Osteocyte (in vitro differentiated cells): ENCODE results near the gene NEK5. TPM values are rescaled to one million over a fixed set of nuclear protein-coding genes. Genes with fewer than 3 reads are reported as not detected.

Experiments
- DNase-seq: peaks from one replicate; pipeline ENCODE4 v3.0.0; 2021; ENCODE audit warnings: mixed read lengths; ENCODE audit not compliant: unreplicated experiment; ENCODE audit errors: extremely low spot score
- H3K27ac Mint-ChIP-seq: one replicate; pipeline ENCODE4 v1.8.0; 2021; ENCODE audit warnings: mild to moderate bottlenecking, mixed read lengths; ENCODE audit not compliant: unreplicated experiment
- H3K27me3 Mint-ChIP-seq: one replicate; pipeline ENCODE4 v1.8.0; 2021; ENCODE audit warnings: mixed read lengths; ENCODE audit not compliant: unreplicated experiment
- H3K36me3 Mint-ChIP-seq: one replicate; pipeline ENCODE4 v1.8.0; 2021; ENCODE audit warnings: mixed read lengths; ENCODE audit not compliant: unreplicated experiment
- H3K4me1 Mint-ChIP-seq: one replicate; pipeline ENCODE4 v1.8.0; 2021; ENCODE audit warnings: mixed read lengths; ENCODE audit not compliant: unreplicated experiment
- H3K4me3 Mint-ChIP-seq: one replicate; pipeline ENCODE4 v1.8.0; 2021; ENCODE audit warnings: mild to moderate bottlenecking, moderate library complexity, mixed read lengths; ENCODE audit not compliant: unreplicated experiment
- H3K9me3 Mint-ChIP-seq: one replicate; pipeline ENCODE4 v1.8.0; 2021; ENCODE audit warnings: mixed read lengths; ENCODE audit not compliant: unreplicated experiment
- total RNA-seq: library from RNA; stranded (reverse); gene quantifications from 2 replicates; pipeline ENCODE4 v1.2.1, GENCODE V29; 2021
- TF ChIP-seq, protein P1 (sequence below): fragments of 200-600 bp; sonication (generic); IDR thresholded peaks from 2 replicates; pipeline ENCODE4 v1.5.0; 2021; ENCODE audit warnings: antibody characterized with exemption, mild to moderate bottlenecking, moderate library complexity

Gene NEK5
- total RNA-seq, 1 donor from 2014 or later, result 0.40 TPM

DNA sequence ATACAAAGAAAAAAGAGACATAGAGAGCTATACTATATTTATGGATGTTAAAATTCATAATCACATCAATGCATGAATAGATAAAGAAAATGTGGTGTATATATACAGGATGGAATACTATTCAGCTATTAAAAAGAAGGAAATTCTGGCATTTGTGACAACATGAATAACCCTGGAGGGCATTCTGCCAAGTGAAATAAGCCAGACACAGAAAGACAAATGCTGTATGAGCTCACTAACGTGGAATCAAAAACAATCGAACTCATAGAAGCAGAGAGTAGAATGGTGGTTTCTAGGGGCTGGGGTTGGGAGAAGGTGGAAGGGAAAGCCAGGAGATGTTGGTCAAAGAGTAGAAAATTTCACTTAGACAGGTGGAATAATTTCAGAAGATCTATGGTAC lies 80.4 kb downstream of the NEK5 start:
- Mint-ChIP-seq H3K27ac (no peak overlapping the region), H3K36me3 (no peaks in the 10 kb centered on the region), H3K9me3 (no peaks in the 10 kb centered on the region), H3K27me3 (no peaks in the 10 kb centered on the region), H3K4me1 (no peaks in the 10 kb centered on the region), H3K4me3 (no peak overlapping the region)
- no peak for DNase-seq
- TF ChIP-seq, protein P1, sequence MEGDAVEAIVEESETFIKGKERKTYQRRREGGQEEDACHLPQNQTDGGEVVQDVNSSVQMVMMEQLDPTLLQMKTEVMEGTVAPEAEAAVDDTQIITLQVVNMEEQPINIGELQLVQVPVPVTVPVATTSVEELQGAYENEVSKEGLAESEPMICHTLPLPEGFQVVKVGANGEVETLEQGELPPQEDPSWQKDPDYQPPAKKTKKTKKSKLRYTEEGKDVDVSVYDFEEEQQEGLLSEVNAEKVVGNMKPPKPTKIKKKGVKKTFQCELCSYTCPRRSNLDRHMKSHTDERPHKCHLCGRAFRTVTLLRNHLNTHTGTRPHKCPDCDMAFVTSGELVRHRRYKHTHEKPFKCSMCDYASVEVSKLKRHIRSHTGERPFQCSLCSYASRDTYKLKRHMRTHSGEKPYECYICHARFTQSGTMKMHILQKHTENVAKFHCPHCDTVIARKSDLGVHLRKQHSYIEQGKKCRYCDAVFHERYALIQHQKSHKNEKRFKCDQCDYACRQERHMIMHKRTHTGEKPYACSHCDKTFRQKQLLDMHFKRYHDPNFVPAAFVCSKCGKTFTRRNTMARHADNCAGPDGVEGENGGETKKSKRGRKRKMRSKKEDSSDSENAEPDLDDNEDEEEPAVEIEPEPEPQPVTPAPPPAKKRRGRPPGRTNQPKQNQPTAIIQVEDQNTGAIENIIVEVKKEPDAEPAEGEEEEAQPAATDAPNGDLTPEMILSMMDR, result no peak

GRCh38 chr13:52047463-52047862 lies 81.4 kb downstream of the NEK5 start:
- Mint-ChIP-seq H3K4me1 (no peaks in the 10 kb centered on the region), H3K27me3 (no peaks in the 10 kb centered on the region), H3K27ac (no peak overlapping the region), H3K9me3 (no peaks in the 10 kb centered on the region), H3K36me3 (no peaks in the 10 kb centered on the region), H3K4me3 (no peak overlapping the region)
- TF ChIP-seq, protein P1, result no peak
- no peak for DNase-seq

- H3K27ac Mint-ChIP-seq, result no peak overlapping the region
- no peaks in the 10 kb centered on the region for H3K27me3 Mint-ChIP-seq
- H3K4me1 Mint-ChIP-seq, result no peaks in the 10 kb centered on the region
- peaks cover 5% of the 10 kb centered on the region for H3K9me3 Mint-ChIP-seq
- no peak overlapping the region for H3K4me3 Mint-ChIP-seq
- TF ChIP-seq, protein P1, result no peak
- no peaks in the 10 kb centered on the region for H3K36me3 Mint-ChIP-seq
- no peak for DNase-seq
Observed at GRCh38 chr13:52043675-52044074, 85.2 kb downstream of the NEK5 start.

DNA sequence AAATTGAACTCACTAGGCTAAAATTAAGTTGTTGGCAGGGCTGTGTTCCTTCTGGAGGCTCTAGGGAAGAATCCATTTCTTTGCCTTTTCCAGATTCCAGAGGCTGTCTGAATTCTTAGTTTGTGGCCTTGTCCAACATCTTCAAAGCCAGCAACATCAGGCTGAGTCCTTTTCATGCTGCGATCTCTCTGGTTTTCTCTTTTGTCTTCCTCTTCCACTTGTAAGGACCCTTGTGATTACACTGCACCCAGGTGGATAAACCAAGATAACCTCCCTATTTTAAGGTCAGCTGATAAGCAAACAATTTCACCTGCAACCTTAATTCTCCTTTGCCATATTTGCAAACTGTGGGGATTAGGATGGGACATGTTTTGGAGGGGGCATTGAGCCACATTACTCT lies 92.8 kb downstream of the NEK5 start:
- no peaks in the 10 kb centered on the region for H3K27me3 Mint-ChIP-seq
- H3K27ac Mint-ChIP-seq, result no peak overlapping the region
- H3K9me3 Mint-ChIP-seq, result no peaks in the 10 kb centered on the region
- no peak for DNase-seq
- TF ChIP-seq, protein P1, result no peak
- no peak overlapping the region for H3K4me3 Mint-ChIP-seq
- H3K36me3 Mint-ChIP-seq, result no peaks in the 10 kb centered on the region
- H3K4me1 Mint-ChIP-seq, result no peaks in the 10 kb centered on the region

DNA sequence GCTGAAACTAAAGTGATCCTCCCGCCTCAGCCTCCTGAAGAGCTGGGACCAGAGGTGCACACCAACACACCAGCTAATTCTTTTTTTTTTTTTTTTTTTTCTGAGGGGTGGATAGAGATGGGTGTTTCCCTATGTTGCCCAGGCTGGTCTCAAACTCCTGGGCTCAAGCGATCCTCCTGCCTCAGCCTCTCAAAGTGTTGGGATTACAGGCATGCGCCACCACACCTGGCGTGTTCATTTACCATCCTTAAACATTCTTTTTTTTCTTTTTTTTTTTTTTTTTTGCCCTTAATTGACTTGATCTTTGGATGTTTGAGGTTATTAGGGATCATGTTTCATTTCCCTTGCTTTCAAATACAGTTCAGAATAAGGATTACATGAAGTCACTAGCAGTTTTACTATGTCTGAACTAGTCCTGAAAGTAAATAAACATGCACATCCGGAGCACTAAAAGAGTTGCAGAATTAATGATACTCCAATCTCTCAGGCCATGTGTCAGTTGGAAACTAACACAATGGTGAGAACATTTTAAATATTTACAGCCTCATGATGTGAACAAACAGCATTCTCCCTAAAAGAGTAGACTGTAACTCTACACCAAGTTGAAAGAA lies 94.2 kb downstream of the NEK5 start:
- no peak for DNase-seq
- no peaks in the 10 kb centered on the region for H3K27me3 Mint-ChIP-seq
- no peaks in the 10 kb centered on the region for H3K9me3 Mint-ChIP-seq
- peaks cover 8% of the 10 kb centered on the region for H3K36me3 Mint-ChIP-seq
- no peak overlapping the region for H3K27ac Mint-ChIP-seq
- no peak overlapping the region for H3K4me3 Mint-ChIP-seq
- TF ChIP-seq, protein P1, result no peak
- no peaks in the 10 kb centered on the region for H3K4me1 Mint-ChIP-seq
